PC-9 (cell line): ENCODE results near the gene PDCD4.

Experiments used
- CTCF ChIP-seq: fragments of 200-600 bp; sonication (generic); conservative IDR thresholded peaks from 2 replicates; pipeline ENCODE4 v1.6.1; 2017; ENCODE audit warnings: mixed run types, antibody characterized with exemption, mild to moderate bottlenecking, moderate library complexity
- EZH2 ChIP-seq: fragments of 200-600 bp; sonication (generic); IDR thresholded peaks from 2 replicates; pipeline ENCODE4 v1.8.0; 2017; ENCODE audit warnings: antibody characterized with exemption, low read depth

- no peak for TF ChIP-seq CTCF
- TF ChIP-seq EZH2, result no peak
Observed at GRCh38 chr10:110863361-110863760, 8.4 kb upstream of the PDCD4 start.
